AG04449 (cell line): Measurements from ENCODE around the gene IST1.

ENCODE experiments used
- CTCF ChIA-PET: fragments of 350-600 bp; formaldehyde crosslinking; extraction: SDS; loops from one replicate; lab custom pipeline; 2021; ENCODE audit warnings: antibody characterized with exemption; lab: Yijun Ruan, JAX
- POLR2A ChIA-PET: fragments of 400-600, 350-600 bp; formaldehyde crosslinking; extraction: SDS; loops from one replicate; lab custom pipeline; 2020; ENCODE audit warnings: antibody characterized with exemption, inconsistent platforms; lab: Yijun Ruan, JAX
- DNase-seq: peaks from one replicate; pipeline ENCODE4 v3.0.0-alpha.2; 2010; ENCODE audit warnings: low read depth, low spot score
- H3K4me3 ChIP-seq: 2 replicates; pipeline ENCODE4 v1.5.1; 2011; ENCODE audit warnings: low read depth, mild to moderate bottlenecking, control low read depth, low read length
- TF ChIP-seq, protein P1 (sequence below): IDR thresholded peaks from one replicate; pipeline ENCODE4 v1.5.1; 2011; ENCODE audit warnings: mild to moderate bottlenecking, moderate library complexity, low read length, control low read depth, inconsistent platforms; ENCODE audit not compliant: insufficient read depth; ENCODE audit errors: missing control alignments

IST1 gene

GRCh38 chr16:71931599-71931998 lies 36.3 kb downstream of the IST1 start:
- CTCF ChIA-PET, result interaction anchor here (1.3 kb wide), 1 partner anchor 12 kb away, joined by 3 read pairs; no protein-coding TSS in a partner anchor
- no peak for DNase-seq
- POLR2A ChIA-PET, result no interaction called here
- TF ChIP-seq, protein P1, sequence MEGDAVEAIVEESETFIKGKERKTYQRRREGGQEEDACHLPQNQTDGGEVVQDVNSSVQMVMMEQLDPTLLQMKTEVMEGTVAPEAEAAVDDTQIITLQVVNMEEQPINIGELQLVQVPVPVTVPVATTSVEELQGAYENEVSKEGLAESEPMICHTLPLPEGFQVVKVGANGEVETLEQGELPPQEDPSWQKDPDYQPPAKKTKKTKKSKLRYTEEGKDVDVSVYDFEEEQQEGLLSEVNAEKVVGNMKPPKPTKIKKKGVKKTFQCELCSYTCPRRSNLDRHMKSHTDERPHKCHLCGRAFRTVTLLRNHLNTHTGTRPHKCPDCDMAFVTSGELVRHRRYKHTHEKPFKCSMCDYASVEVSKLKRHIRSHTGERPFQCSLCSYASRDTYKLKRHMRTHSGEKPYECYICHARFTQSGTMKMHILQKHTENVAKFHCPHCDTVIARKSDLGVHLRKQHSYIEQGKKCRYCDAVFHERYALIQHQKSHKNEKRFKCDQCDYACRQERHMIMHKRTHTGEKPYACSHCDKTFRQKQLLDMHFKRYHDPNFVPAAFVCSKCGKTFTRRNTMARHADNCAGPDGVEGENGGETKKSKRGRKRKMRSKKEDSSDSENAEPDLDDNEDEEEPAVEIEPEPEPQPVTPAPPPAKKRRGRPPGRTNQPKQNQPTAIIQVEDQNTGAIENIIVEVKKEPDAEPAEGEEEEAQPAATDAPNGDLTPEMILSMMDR, result no peak
- H3K4me3 ChIP-seq, result no peak overlapping the region

- CTCF ChIA-PET, result interaction anchor here (0.6 to 2.0 kb wide), 2 partner anchors 28 to 50 kb away, joined by 4 to 6 read pairs; partner anchors contain the start of gene ZNF821
- no peak overlapping the region for H3K4me3 ChIP-seq
- TF ChIP-seq, protein P1, result no peak
- DNase-seq, result no peak
- POLR2A ChIA-PET, result no interaction called here
Measured at GRCh38 chr16:71933017-71933416, 37.7 kb downstream of the IST1 start.

GRCh38 chr16:71933913-71934695 lies 38.8 kb downstream of the IST1 start:
- ChIA-PET POLR2A (no interaction called here), CTCF (interaction anchor here (1.7 to 2.0 kb wide), 2 partner anchors 28 to 51 kb away, joined by 6 to 7 read pairs; partner anchors contain the start of gene ZNF821)
- H3K4me3 ChIP-seq, result no peak overlapping the region
- DNase-seq, result no peak
- TF ChIP-seq, protein P1, result no peak

DNA sequence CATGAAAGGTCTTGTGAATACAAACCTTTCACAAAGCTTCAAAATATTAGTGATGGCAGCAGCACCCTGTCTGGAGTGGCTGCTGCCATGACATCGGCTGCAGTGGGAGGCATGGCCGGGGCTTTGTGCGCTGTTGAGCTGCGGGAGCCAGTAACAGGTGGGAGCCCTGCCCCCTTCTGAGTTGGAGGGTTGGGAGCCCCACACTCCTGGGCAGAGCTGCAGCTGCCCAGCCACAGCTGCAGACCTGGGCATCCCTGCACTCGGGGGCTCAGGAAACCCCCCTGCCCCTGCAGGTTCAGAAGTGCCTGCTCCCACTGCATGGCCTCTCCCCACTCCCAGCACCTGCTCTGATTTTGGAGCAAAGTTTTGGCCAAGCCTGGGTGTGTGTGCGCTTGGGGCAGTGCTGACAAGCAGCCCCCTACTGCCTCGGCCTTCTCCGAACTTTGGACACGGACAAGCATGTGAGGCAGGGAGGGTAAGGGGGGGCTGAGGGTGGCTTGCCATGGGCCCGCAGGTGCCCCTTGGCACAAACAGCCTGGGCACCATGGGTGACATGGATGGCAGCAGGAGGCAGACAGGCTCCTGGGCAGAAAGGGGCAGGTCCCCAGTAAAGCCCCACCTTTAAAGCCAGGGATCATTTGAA lies 42.7 kb downstream of the IST1 start:
- ChIA-PET CTCF (interaction anchor here (0.7 to 1.5 kb wide), 4 partner anchors 24 to 55 kb away, joined by 3 to 8 read pairs (median 4); no protein-coding TSS in a partner anchor), POLR2A (no interaction called here)
- DNase-seq, result no peak
- TF ChIP-seq, protein P1, result no peak
- no peak overlapping the region for H3K4me3 ChIP-seq

GRCh38 chr16:71943887-71944286 lies 48.6 kb downstream of the IST1 start:
- H3K4me3 ChIP-seq, result no peak overlapping the region
- DNase-seq, result no peak
- ChIA-PET CTCF (interaction anchor here (1.0 to 1.3 kb wide), 3 partner anchors 12 to 62 kb away, joined by 3 to 6 read pairs (median 3); no protein-coding TSS in a partner anchor), POLR2A (interaction anchor here (0.7 kb wide), 1 partner anchor 628 kb away, joined by 5 read pairs; no protein-coding TSS in a partner anchor)
- TF ChIP-seq, protein P1, result no peak

DNA sequence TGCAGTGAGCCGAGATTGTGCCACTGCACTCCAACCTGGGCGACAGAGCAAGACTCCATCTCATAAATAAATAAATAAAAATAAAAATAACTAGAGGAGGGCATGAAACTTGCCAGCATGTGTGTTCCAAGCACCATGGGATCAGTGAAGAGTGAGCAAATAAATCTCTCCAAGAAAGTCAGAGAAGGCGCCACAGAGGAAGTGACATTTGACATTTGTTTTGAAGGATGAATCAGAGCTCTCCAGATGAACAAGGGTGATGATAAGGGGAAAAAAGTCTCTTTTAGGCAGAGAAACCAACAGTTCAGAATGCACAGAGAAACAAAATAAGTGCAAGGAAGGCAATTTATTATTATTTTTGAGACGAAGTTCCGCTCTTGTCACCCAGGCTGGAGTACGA lies 50.3 kb downstream of the IST1 start:
- CTCF ChIA-PET, result interaction anchor here (1.5 kb wide), 1 partner anchor 16 kb away, joined by 6 read pairs; no protein-coding TSS in a partner anchor

More for the DNA sequence above, 50.3 kb downstream of the IST1 start:
- POLR2A ChIA-PET, result no interaction called here
- DNase-seq, result no peak
- H3K4me3 ChIP-seq, result no peak overlapping the region
- TF ChIP-seq, protein P1, result no peak
